SK-N-SH (cell line): ENCODE measurements around the gene SIAH3. TPM values are rescaled to one million over a fixed set of nuclear protein-coding genes. Genes with fewer than 3 reads are reported as not detected.

Experiments
- CTCF ChIA-PET: fragments of 300-600, 350-600 bp; formaldehyde crosslinking; extraction: SDS; loops from one replicate; lab custom pipeline; 2021; lab: Yijun Ruan, JAX
- POLR2A ChIA-PET: fragments of 350-600 bp; sonication (Branson Sonifier 250); formaldehyde crosslinking; extraction: SDS; loops from one replicate; lab custom pipeline; 2020; ENCODE audit warnings: antibody characterized with exemption, inconsistent platforms; lab: Yijun Ruan, JAX
- DNase-seq: peaks from one replicate; pipeline ENCODE4 v3.0.0; 2012
- H2AFZ ChIP-seq: fragments of 200-600 bp; sonication (generic); 2 replicates; pipeline ENCODE4 v1.8.1; 2016; ENCODE audit warnings: antibody characterized with exemption, mild to moderate bottlenecking, low read depth
- H3F3A ChIP-seq: fragments of 200-600 bp; sonication (generic); replicated peaks from 2 replicates; pipeline ENCODE3; 2016; ENCODE audit warnings: antibody characterized with exemption, mild to moderate bottlenecking; ENCODE audit not compliant: insufficient read depth
- H3K27ac ChIP-seq, 2 experiments: fragments of 200-500 bp in 1 of 2; fragments of 200-600 bp in 1 of 2; sonication (Bioruptor generic) in 1 of 2; sonication (generic), shearing (Covaris generic) in 1 of 2; 2 replicates each; pipeline versions ENCODE4 v1.5.1 to v1.6.1; 2014 to 2016; ENCODE audit warnings: low read depth in 2 of 2, inconsistent platforms in 1 of 2, low read length in 1 of 2, mild to moderate bottlenecking in 1 of 2, mixed read lengths in 1 of 2
- H3K27me3 ChIP-seq: fragments of 200-600 bp; sonication (generic), shearing (Covaris generic); 2 replicates; pipeline ENCODE4 v1.6.1; 2016; ENCODE audit warnings: mixed run types; ENCODE audit not compliant: insufficient read depth
- H3K36me3 ChIP-seq, 2 experiments: fragments of 200-500 bp in 1 of 2; fragments of 200-600 bp in 1 of 2; sonication (Bioruptor generic) in 1 of 2; sonication (generic) in 1 of 2; replicated peaks in 1 of 2; 2 replicates each; pipeline versions ENCODE3 to v1.5.1; 2014 to 2016; ENCODE audit warnings: low read length in 1 of 2, mild to moderate bottlenecking in 1 of 2; ENCODE audit not compliant: insufficient read depth in 2 of 2, control insufficient read depth in 1 of 2
- H3K4me1 ChIP-seq, 2 experiments: fragments of 200-500 bp in 1 of 2; fragments of 200-600 bp in 1 of 2; sonication (Bioruptor generic) in 1 of 2; sonication (generic), shearing (Covaris generic) in 1 of 2; 2 replicates each; pipeline versions ENCODE4 v1.5.1 to v1.6.1; 2014 to 2016; ENCODE audit warnings: low read depth in 1 of 2, low read length in 1 of 2, mixed run types in 1 of 2; ENCODE audit not compliant: insufficient read depth in 2 of 2, control insufficient read depth in 1 of 2
- H3K4me2 ChIP-seq: fragments of 200-600 bp; sonication (generic), shearing (Covaris generic); 2 replicates; pipeline ENCODE4 v1.6.1; 2017; ENCODE audit warnings: mixed run types
- H3K4me3 ChIP-seq, 2 experiments: fragments of 200-500 bp in 1 of 2; fragments of 200-600 bp in 1 of 2; sonication (Bioruptor generic) in 1 of 2; sonication (generic), shearing (Covaris generic) in 1 of 2; 2 replicates each; pipeline versions ENCODE4 v1.5.1 to v1.8.1; 2014 to 2016; ENCODE audit warnings: low read depth in 2 of 2, inconsistent platforms in 1 of 2, low read length in 1 of 2, mild to moderate bottlenecking in 1 of 2, mixed read lengths in 1 of 2, moderate library complexity in 1 of 2
- H3K79me2 ChIP-seq: fragments of 200-600 bp; sonication (generic); 2 replicates; pipeline ENCODE4 v1.8.1; 2017; ENCODE audit warnings: mild to moderate bottlenecking; ENCODE audit not compliant: insufficient read depth
- H3K9ac ChIP-seq: fragments of 200-600 bp; sonication (generic); 2 replicates; pipeline ENCODE4 v1.6.1; 2017; ENCODE audit warnings: mixed run types
- H3K9me2 ChIP-seq: fragments of 200-600 bp; sonication (generic); 2 replicates; pipeline ENCODE4 v1.6.1; 2017; ENCODE audit warnings: mixed run types
- H3K9me3 ChIP-seq: fragments of 200-600 bp; sonication (generic); 2 replicates; pipeline ENCODE4 v1.6.1; 2017; ENCODE audit warnings: mixed run types, mild to moderate bottlenecking, moderate library complexity
- H4K20me1 ChIP-seq: fragments of 200-600 bp; sonication (generic); 2 replicates; pipeline ENCODE4 v1.6.1; 2017; ENCODE audit warnings: mild to moderate bottlenecking, mixed run types; ENCODE audit not compliant: insufficient read depth
- CHD2 ChIP-seq: fragments of 150-350 bp; IDR thresholded peaks from 2 replicates; pipeline ENCODE4 v1.6.1; 2018; ENCODE audit warnings: low read length; ENCODE audit not compliant: partially characterized antibody
- EP300 ChIP-seq, 2 experiments: IDR thresholded peaks; 2 replicates each; pipeline versions ENCODE4 v1.4.0 to v1.6.1; 2012; ENCODE audit warnings: borderline replicate concordance in 1 of 2, low read depth in 1 of 2, low read length in 1 of 2
- EZH2phosphoT487 ChIP-seq: fragments of 200-600 bp; sonication (generic); IDR thresholded peaks from 2 replicates; pipeline ENCODE4 v1.6.1; 2017; ENCODE audit warnings: low read depth, mixed run types, mild to moderate bottlenecking, antibody characterized with exemption, moderate library complexity, borderline replicate concordance
- FOSL2 ChIP-seq: IDR thresholded peaks from 2 replicates; pipeline ENCODE4 v1.4.0; 2012; ENCODE audit warnings: low read depth, mild to moderate bottlenecking, moderate library complexity, borderline replicate concordance
- FOXJ3 ChIP-seq: sonication (generic); formaldehyde crosslinking; IDR thresholded peaks from 2 replicates; pipeline ENCODE4 v1.5.1; 2020; ENCODE audit warnings: mild to moderate bottlenecking, missing genetic modification reagents
- FOXM1 ChIP-seq: IDR thresholded peaks from 2 replicates; pipeline ENCODE4 v1.4.0; 2012; ENCODE audit warnings: low read depth, mild to moderate bottlenecking
- GATA2 ChIP-seq: sonication (generic); formaldehyde crosslinking; IDR thresholded peaks from 2 replicates; pipeline ENCODE4 v1.5.0; 2020; ENCODE audit warnings: mild to moderate bottlenecking, missing genetic modification reagents
- MXI1 ChIP-seq: IDR thresholded peaks from 2 replicates; pipeline ENCODE4 v1.6.1; 2012; ENCODE audit warnings: mild to moderate bottlenecking, low read depth, low read length, improper control_type of control experiment
- RAD21 ChIP-seq: IDR thresholded peaks from 2 replicates; pipeline ENCODE4 v1.6.1; 2012; ENCODE audit warnings: mild to moderate bottlenecking, low read length
- RFX5 ChIP-seq: IDR thresholded peaks from 2 replicates; pipeline ENCODE4 v1.6.1; 2012; ENCODE audit warnings: mild to moderate bottlenecking, improper control_type of control experiment, low read length
- SIN3A ChIP-seq: IDR thresholded peaks from 2 replicates; pipeline ENCODE4 v1.6.1; 2012; ENCODE audit warnings: low read depth, mild to moderate bottlenecking, low read length, moderate library complexity, borderline replicate concordance
- SMC3 ChIP-seq: IDR thresholded peaks from 2 replicates; pipeline ENCODE4 v1.6.1; 2012; ENCODE audit warnings: low read depth, low read length, improper control_type of control experiment
- TEAD4 ChIP-seq: IDR thresholded peaks from 2 replicates; pipeline ENCODE4 v1.4.0; 2012; ENCODE audit warnings: mild to moderate bottlenecking, borderline replicate concordance; ENCODE audit not compliant: insufficient read depth
- polyA plus RNA-seq, 3 experiments: library from polyadenylated mRNA; depleted of rRNA; stranded (reverse); fragments of >200 nt; gene quantifications; 2 replicates each; pipeline ENCODE4 v1.2.3, GENCODE V29; 2012
- TF ChIP-seq, protein P1 (sequence below): IDR thresholded peaks from 2 replicates; pipeline ENCODE4 v1.4.0; 2012; ENCODE audit warnings: low read depth, borderline replicate concordance
- TF ChIP-seq, protein P2 (sequence below): fragments of 150-350 bp; IDR thresholded peaks from 2 replicates; pipeline ENCODE4 v1.6.1; 2017; ENCODE audit warnings: antibody characterized with exemption, low read length, low read depth, borderline replicate concordance
- TF ChIP-seq, protein P3 (sequence below): IDR thresholded peaks from 2 replicates; pipeline ENCODE4; 2012
- TF ChIP-seq, protein P4 (sequence below): fragments of 150-350 bp; IDR thresholded peaks from 2 replicates; pipeline ENCODE4 v1.6.1; 2016; ENCODE audit warnings: mild to moderate bottlenecking, low read depth, low read length
- TF ChIP-seq, protein P5 (sequence below): IDR thresholded peaks from 2 replicates; pipeline ENCODE4 v1.6.1; 2012; ENCODE audit warnings: mild to moderate bottlenecking, low read depth, low read length, moderate library complexity

SIAH3 gene
- polyA plus RNA-seq, 1 of the 3 experiments (the other 2 are of a cell fraction): 0.08 TPM

DNA sequence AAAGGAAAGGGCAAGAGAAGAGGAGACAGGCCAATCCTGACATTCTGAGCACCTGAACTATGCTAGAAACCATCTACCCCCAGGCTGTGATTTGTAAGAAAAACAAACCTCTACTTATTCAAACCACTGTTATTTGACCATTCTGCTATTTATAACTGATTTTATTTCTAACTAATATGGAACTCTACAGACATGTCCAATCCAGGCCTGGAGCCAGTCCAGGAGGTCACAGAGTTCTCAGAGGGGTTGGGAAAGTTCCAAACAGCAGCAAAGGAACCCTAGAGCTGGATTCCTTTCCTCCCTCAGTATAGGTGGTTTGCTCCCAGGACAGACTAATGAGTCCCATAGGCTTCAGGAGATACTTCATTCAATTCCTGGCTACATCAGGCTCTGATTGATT lies 24.2 kb downstream of the SIAH3 start:
- Histone ChIP-seq H3K9ac (no peak overlapping the region), H2AFZ (no peak overlapping the region), H3K4me2 (no peak overlapping the region), H3K27me3 (no peaks in the 10 kb centered on the region), H3K36me3 (no peaks in the 10 kb centered on the region), H3K4me3 (no peak overlapping the region), H3K9me3 (no peaks in the 10 kb centered on the region), H3K9me2 (no peaks in the 10 kb centered on the region), H3K4me1 (peaks cover 0 to 26% of the 10 kb centered on the region in 2 experiments; a peak in 2 of 4 replicates), H4K20me1 (no peaks in the 10 kb centered on the region), H3K79me2 (no peaks in the 10 kb centered on the region), H3F3A (no peaks in the 10 kb centered on the region), H3K27ac (no peak overlapping the region)
- TF ChIP-seq FOXM1 (no peak), GATA2 (CRISPR knock-in tag) (no peak), RAD21 (no peak), SMC3 (no peak), MXI1 (no peak), FOSL2 (no peak), SIN3A (no peak), EP300 (IDR thresholded peaks at IDR 0.05; ENCODE audit: borderline replicate concordance in 1 of 2, low read depth in 1 of 2, low read length in 1 of 2) (no peak), RFX5 (no peak), TEAD4 (no peak), EZH2phosphoT487 (no peak), CHD2 (no peak), FOXJ3 (CRISPR knock-in tag) (no peak)
- TF ChIP-seq, protein P1, sequence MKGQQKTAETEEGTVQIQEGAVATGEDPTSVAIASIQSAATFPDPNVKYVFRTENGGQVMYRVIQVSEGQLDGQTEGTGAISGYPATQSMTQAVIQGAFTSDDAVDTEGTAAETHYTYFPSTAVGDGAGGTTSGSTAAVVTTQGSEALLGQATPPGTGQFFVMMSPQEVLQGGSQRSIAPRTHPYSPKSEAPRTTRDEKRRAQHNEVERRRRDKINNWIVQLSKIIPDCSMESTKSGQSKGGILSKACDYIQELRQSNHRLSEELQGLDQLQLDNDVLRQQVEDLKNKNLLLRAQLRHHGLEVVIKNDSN: no peak
- TF ChIP-seq, protein P2, sequence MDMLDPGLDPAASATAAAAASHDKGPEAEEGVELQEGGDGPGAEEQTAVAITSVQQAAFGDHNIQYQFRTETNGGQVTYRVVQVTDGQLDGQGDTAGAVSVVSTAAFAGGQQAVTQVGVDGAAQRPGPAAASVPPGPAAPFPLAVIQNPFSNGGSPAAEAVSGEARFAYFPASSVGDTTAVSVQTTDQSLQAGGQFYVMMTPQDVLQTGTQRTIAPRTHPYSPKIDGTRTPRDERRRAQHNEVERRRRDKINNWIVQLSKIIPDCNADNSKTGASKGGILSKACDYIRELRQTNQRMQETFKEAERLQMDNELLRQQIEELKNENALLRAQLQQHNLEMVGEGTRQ: no peak
- TF ChIP-seq, protein P3, sequence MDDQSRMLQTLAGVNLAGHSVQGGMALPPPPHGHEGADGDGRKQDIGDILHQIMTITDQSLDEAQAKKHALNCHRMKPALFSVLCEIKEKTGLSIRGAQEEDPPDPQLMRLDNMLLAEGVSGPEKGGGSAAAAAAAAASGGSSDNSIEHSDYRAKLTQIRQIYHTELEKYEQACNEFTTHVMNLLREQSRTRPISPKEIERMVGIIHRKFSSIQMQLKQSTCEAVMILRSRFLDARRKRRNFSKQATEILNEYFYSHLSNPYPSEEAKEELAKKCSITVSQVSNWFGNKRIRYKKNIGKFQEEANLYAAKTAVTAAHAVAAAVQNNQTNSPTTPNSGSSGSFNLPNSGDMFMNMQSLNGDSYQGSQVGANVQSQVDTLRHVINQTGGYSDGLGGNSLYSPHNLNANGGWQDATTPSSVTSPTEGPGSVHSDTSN: no peak
- TF ChIP-seq, protein P4, sequence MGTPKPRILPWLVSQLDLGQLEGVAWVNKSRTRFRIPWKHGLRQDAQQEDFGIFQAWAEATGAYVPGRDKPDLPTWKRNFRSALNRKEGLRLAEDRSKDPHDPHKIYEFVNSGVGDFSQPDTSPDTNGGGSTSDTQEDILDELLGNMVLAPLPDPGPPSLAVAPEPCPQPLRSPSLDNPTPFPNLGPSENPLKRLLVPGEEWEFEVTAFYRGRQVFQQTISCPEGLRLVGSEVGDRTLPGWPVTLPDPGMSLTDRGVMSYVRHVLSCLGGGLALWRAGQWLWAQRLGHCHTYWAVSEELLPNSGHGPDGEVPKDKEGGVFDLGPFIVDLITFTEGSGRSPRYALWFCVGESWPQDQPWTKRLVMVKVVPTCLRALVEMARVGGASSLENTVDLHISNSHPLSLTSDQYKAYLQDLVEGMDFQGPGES: no peak
- TF ChIP-seq, protein P5, sequence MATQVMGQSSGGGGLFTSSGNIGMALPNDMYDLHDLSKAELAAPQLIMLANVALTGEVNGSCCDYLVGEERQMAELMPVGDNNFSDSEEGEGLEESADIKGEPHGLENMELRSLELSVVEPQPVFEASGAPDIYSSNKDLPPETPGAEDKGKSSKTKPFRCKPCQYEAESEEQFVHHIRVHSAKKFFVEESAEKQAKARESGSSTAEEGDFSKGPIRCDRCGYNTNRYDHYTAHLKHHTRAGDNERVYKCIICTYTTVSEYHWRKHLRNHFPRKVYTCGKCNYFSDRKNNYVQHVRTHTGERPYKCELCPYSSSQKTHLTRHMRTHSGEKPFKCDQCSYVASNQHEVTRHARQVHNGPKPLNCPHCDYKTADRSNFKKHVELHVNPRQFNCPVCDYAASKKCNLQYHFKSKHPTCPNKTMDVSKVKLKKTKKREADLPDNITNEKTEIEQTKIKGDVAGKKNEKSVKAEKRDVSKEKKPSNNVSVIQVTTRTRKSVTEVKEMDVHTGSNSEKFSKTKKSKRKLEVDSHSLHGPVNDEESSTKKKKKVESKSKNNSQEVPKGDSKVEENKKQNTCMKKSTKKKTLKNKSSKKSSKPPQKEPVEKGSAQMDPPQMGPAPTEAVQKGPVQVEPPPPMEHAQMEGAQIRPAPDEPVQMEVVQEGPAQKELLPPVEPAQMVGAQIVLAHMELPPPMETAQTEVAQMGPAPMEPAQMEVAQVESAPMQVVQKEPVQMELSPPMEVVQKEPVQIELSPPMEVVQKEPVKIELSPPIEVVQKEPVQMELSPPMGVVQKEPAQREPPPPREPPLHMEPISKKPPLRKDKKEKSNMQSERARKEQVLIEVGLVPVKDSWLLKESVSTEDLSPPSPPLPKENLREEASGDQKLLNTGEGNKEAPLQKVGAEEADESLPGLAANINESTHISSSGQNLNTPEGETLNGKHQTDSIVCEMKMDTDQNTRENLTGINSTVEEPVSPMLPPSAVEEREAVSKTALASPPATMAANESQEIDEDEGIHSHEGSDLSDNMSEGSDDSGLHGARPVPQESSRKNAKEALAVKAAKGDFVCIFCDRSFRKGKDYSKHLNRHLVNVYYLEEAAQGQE: no peak
- no peak for DNase-seq
- CTCF ChIA-PET: interaction anchor here (1.0 to 2.0 kb wide), 4 partner anchors 18 to 299 kb away, joined by 3 to 5 read pairs (median 4); no protein-coding TSS in a partner anchor
- POLR2A ChIA-PET: no interaction called here
